VCaP (cell line): ENCODE measurements around the gene PEF1.
"Not testable (repeated sequence)": the region's sequence is repeated elsewhere in the genome, so short reads cannot be mapped to it uniquely, and the experiment has no call there.

Experiments
- H3K27ac ChIP-seq: fragments of 450-650 bp; 2 replicates; pipeline ENCODE4 v1.5.1; 2017
- CTCF ChIP-seq: fragments of 450-650 bp; conservative IDR thresholded peaks from 2 replicates; pipeline ENCODE4 v1.5.1; 2017; ENCODE audit warnings: mild to moderate bottlenecking, moderate library complexity

PEF1 gene

GRCh38 chr1:31592132-31592531 lies 52.5 kb downstream of the PEF1 start:
- no peak for TF ChIP-seq CTCF
- H3K27ac ChIP-seq: no peak overlapping the region; the same call in 1 of the 2 replicates

DNA sequence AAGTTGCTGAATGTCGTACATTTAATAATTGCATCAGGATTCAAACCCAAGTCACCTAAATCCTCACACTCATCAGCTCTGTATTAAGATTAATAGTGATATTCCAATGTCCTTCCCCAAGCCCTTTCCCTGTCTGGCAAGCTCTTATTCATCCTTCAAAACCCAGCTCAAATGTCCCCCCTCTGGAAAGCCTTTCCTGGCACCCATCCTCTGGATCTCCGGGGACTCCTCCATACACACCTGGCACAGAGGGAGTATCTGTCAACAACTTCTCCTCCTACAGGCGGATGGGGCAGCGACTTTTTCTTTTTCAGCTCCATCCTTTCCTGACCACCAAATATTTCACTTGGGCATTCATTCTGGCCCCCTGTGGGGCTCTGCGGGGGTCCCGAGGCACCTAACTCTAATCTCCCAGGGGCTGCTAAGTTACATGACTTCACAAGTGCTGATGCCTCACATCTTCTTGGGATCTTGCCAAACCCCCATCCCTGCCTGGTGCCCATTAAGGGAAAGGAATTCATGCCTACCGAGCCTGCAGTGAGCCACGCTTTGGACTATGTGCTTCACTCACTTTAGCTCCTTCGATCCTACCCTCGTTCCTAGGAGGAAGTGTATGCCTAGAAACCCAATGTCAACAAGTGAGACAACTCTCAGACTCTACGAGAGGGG lies 53.1 kb downstream of the PEF1 start:
- TF ChIP-seq CTCF: no peak
- H3K27ac ChIP-seq: no peak overlapping the region

DNA sequence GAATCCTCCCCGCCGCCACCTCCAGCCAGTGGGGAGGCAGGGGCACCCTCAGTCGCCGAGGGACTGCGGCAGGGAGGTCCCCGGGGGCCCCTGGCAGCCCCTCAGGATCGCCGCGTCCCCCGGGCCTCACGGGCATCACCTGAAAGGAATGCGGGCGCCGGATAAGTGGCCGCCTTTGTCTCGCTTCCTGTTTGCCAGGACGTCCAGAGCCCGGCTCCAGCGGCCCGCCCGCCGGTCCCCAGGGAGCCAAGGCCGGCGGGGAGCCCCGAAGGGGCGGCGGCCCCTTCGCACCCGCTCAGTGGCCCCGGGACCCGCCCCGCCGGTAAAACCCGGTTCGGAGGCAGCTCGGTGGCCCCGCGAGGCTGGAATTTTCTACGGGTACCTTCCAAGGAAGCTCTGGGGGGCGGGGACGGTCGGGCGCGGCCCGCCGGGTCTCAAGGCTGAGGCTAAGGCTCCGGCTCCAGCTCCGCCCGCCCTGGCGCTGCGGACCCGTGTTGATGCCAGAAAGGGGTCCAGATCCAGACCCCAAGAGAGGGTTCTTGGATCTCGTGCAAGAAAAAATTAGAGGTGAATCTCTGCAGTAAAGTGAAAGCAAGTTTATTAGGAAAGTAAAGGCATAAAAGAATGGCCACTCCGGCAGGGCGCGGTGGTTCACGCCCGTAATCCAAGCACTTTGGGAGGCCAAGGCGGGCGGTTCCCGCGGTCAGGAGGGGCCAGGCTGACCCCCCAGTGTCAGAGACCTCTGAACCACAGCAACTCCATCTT lies 55.7 kb downstream of the PEF1 start:
- no peak overlapping the region; the same call in 1 of the 2 replicates for H3K27ac ChIP-seq
- no peak for TF ChIP-seq CTCF

GRCh38 chr1:31587720-31588423 lies 56.8 kb downstream of the PEF1 start:
- peak; percentile 68 for TF ChIP-seq CTCF
- H3K27ac ChIP-seq: no peak overlapping the region

GRCh38 chr1:31587328-31587699 lies 57.4 kb downstream of the PEF1 start:
- not testable (repeated sequence) for H3K27ac ChIP-seq

DNA sequence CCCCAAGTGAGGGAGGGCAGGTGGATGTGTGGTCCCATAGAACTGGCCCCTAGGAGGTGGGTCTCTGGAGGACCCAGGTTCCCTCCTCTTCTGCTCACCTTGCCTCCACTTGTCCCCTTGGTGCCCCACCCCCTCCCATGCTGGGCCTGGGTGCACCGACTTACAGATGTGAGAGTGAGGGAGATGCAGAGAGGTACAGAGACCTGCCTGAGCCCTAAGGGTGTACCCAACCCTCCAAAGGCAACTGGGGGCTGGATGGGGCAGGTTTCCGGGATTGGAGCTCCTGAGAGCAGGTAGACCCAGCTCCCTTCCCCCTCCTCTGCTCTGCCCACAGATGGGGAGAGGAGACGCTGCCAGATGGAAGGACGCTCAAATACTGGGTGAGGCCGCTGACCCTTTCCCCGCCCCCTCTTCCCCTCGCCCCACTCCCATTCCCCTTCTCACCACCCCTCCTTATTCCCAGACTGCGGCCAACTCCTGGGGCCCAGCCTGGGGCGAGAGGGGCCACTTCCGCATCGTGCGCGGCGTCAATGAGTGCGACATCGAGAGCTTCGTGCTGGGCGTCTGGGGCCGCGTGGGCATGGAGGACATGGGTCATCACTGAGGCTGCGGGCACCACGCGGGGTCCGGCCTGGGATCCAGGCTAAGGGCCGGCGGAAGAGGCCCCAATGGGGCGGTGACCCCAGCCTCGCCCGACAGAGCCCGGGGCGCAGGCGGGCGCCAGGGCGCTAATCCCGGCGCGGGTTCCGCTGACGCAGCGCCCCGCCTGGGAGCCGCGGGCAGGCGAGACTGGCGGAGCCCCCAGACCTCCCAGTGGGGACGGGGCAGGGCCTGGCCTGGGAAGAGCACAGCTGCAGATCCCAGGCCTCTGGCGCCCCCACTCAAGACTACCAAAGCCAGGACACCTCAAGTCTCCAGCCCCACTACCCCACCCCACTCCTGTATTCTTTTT lies 58.0 kb downstream of the PEF1 start:
- H3K27ac ChIP-seq: no peak overlapping the region; the same call in 1 of the 2 replicates

More for the DNA sequence above, 58.0 kb downstream of the PEF1 start:
- TF ChIP-seq CTCF: no peak
